Renal cortex interstitium (tissue), 11 donors: ENCODE measurements around the gene SH3BP5. TPM values are rescaled to one million over a fixed set of nuclear protein-coding genes. Genes with fewer than 3 reads are reported as not detected.
"Not testable (repeated sequence)": the region's sequence is repeated elsewhere in the genome, so short reads cannot be mapped to it uniquely, and the experiment has no call there.

Experiments
- DNase-seq, 11 donors: peaks; one replicate each; pipeline ENCODE4 v3.0.0-alpha.2; 2013; ENCODE audit warnings: low read depth in 9 of 11, low spot score in 4 of 11; ENCODE audit errors: extremely low read depth in 1 of 11
- polyA plus RNA-seq, 3 donors: library from polyadenylated mRNA; unstranded; fragments of 120-200 nt; gene quantifications; one replicate each; pipeline ENCODE4 v1.2.1, GENCODE V29; 2013; ENCODE audit not compliant: insufficient read length in 3 of 3

Gene SH3BP5
- polyA plus RNA-seq, 3 donors: 58.1 to 60.9 (median 60.5) TPM

- no peak for DNase-seq
These were observed 23.8 kb upstream of the SH3BP5 start for GRCh38 chr3:15356176-15356575.

- DNase-seq: no peak
These were observed 22.7 kb upstream of the SH3BP5 start for GRCh38 chr3:15355086-15355485.

- DNase-seq: no peak
These were observed 22.1 kb upstream of the SH3BP5 start for GRCh38 chr3:15354485-15354884.

GRCh38 chr3:15350141-15350540, 17.8 kb upstream of the SH3BP5 start:
- no peak for DNase-seq

- not testable (repeated sequence) for DNase-seq
These were observed 17.1 kb upstream of the SH3BP5 start for GRCh38 chr3:15349438-15349837.

- no peak for DNase-seq
These were observed 15.9 kb upstream of the SH3BP5 start for GRCh38 chr3:15348246-15348645.

GRCh38 chr3:15347737-15348110, 15.3 kb upstream of the SH3BP5 start:
- no peak for DNase-seq

- no peak for DNase-seq
These were observed 14.8 kb upstream of the SH3BP5 start for GRCh38 chr3:15347063-15347736.

GRCh38 chr3:15346516-15346915, 14.1 kb upstream of the SH3BP5 start:
- no peak for DNase-seq

- DNase-seq: no peak
These were observed 13.3 kb upstream of the SH3BP5 start for GRCh38 chr3:15345608-15346137.

GRCh38 chr3:15345066-15345607, 12.8 kb upstream of the SH3BP5 start:
- no peak for DNase-seq

- no peak for DNase-seq
These were observed 10.6 kb upstream of the SH3BP5 start for GRCh38 chr3:15342945-15343344.

- DNase-seq: no peak
These were observed 9.9 kb upstream of the SH3BP5 start for GRCh38 chr3:15342246-15342645.

- no peak for DNase-seq
These were observed 8.8 kb upstream of the SH3BP5 start for GRCh38 chr3:15341030-15341726.

GRCh38 chr3:15339786-15340215, 7.4 kb upstream of the SH3BP5 start:
- DNase-seq: no peak

- no peak for DNase-seq
These were observed 6.6 kb upstream of the SH3BP5 start for GRCh38 chr3:15339001-15339400.

GRCh38 chr3:15337963-15338362, 5.6 kb upstream of the SH3BP5 start:
- no peak for DNase-seq

GRCh38 chr3:15336057-15336456, 3.7 kb upstream of the SH3BP5 start:
- DNase-seq: no peak

GRCh38 chr3:15333956-15334263, 1.5 kb upstream of the SH3BP5 start:
- DNase-seq: no peak

- DNase-seq: no peak
These were observed 941 bp upstream of the SH3BP5 start for GRCh38 chr3:15333099-15333955.
